Measurements from ENCODE around the gene USP11. TPM values are rescaled to one million over a fixed set of nuclear protein-coding genes. Genes with fewer than 3 reads are reported as not detected.

The USP11 gene
- total and polyA plus RNA-seq, 2 of the 8 experiments (the other 6 are each of a cell fraction or from before 2014, with no cell fraction given), result 40.9 to 84.0 TPM

DNA sequence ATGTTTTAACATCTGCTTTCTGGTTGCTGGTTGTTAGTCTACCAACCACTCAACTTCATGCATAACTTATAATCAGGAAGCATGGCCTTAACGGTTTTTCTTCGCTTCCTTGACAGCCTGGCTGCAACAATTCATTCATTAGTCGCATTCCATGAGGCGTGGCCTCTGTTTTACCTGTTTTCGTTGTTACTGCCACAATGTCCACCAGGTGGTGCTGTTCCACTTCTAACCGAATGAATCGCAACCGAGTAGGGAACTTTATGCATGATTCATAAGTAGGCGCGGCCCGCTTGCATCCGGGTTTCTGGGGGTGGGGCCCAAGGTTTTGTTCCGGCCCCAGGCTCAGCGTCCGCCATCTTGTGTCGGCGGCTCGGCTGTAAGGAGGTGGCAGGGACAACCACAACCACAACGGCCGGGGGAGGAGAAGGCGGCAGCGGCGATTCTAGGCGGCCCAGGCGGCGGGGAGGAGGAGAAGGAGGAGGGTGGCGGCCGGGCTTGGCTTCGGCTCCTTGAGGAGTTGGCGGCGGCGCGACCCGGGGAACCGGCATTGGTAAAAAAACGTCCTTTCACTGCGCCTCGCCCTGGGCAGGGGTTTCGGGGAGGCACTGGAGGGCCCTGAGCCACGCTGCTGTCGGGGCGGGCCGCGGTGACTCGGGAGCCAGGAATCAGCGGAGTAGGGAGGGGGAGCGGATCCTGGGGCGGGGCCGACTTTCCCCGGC is 39.2 kb upstream of the USP11 start, which contains the start of gene UBA1:
Gene UBA1, plus strand, starts transcription at position 355 of the 719 bp plus-strand sequence. CDS start 4,974 bp downstream, outside the sequence.
- H3K23me2 ChIP-seq (ENCODE audit: low read depth, low read length), result peaks cover 2% of the 10 kb centered on the region; the same call in 1 of the 2 replicates
- peak within 1 kb of the TSS; percentile 59 for H3K56ac ChIP-seq (replicated peaks; ENCODE audit: insufficient read length, low read depth, low read length)
- no peak within 1 kb of the TSS for H3K23ac ChIP-seq (ENCODE audit: insufficient read length)
- peak within 1 kb of the TSS; percentile 87 to 98 (median 93) for H3K9ac ChIP-seq (replicated peaks in 1 of 4; ENCODE audit: extremely low read depth in 1 of 4, low read depth in 3 of 4, low read length in 3 of 4)
- H3K4ac ChIP-seq (replicated peaks; ENCODE audit: insufficient read length, low read depth, low read length), result no peak within 1 kb of the TSS
- H3K27ac ChIP-seq (ENCODE audit: low read depth, low read length), result peak within 1 kb of the TSS; percentile 85
- H3K4me1 ChIP-seq (replicated peaks in 1 of 4; ENCODE audit: control insufficient read depth in 3 of 4, insufficient read depth in 4 of 4, low read length in 3 of 4), result peaks cover 2 to 16% (median 9%) of the 10 kb centered on the region in 4 experiments
- POLR2A ChIA-PET (ENCODE audit: partially characterized antibody), result interaction anchor here (1.0 to 1.5 kb wide), 6 partner anchors 12 to 168 kb away, joined by 3 to 6 read pairs (median 4); no protein-coding TSS in a partner anchor
- H2BK120ac ChIP-seq (replicated peaks; ENCODE audit: low read depth, low read length), result no peak within 1 kb of the TSS
- peak within 1 kb of the TSS; percentile 70 to 97 (median 83) for H3K4me3 ChIP-seq (ENCODE audit: extremely low read depth in 1 of 4, insufficient read depth in 2 of 4, low read depth in 3 of 4, low read length in 4 of 4)
- H4K91ac ChIP-seq (replicated peaks; ENCODE audit: insufficient read length, low read length), result no peak within 1 kb of the TSS
- H3K79me1 ChIP-seq (ENCODE audit: low read depth, low read length), result peaks cover 3% of the 10 kb centered on the region; the same call in 1 of the 2 replicates
- peak within 1 kb of the TSS; percentile 64 to 93 for H3K4me2 ChIP-seq (ENCODE audit: insufficient read depth in 1 of 2, low read depth in 2 of 2, low read length in 2 of 2)
- H4K20me1 ChIP-seq (replicated peaks in 1 of 2; ENCODE audit: control insufficient read depth in 1 of 2, insufficient read depth in 2 of 2, low read length in 2 of 2), result peaks cover 5 to 22% of the 10 kb centered on the region in 2 experiments
- no peak within 1 kb of the TSS for H2BK15ac ChIP-seq (ENCODE audit: low read length)
- no peak within 1 kb of the TSS for H2AFZ ChIP-seq (ENCODE audit: low read length)
- 1% methylated on average over 22 of the region's 50 CpGs; no CpG with 5 or more reads in 1 of the 2 experiments for WGBS, 2 experiments (ENCODE audit: extremely low coverage in 1 of 2, insufficient coverage in 1 of 2, insufficient read length in 1 of 2, insufficient replicate concordance in 2 of 2, low coverage in 1 of 2, low lambda C conversion rate in 2 of 2, missing lambda C conversion rate in 1 of 2)
- H2BK20ac ChIP-seq (ENCODE audit: low read length), result no peak within 1 kb of the TSS
- no peak within 1 kb of the TSS for H3K14ac ChIP-seq (ENCODE audit: insufficient read length)
- H2BK12ac ChIP-seq (ENCODE audit: low read depth, low read length), result no peak within 1 kb of the TSS
- no peaks in the 10 kb centered on the region for H3K9me3 ChIP-seq (ENCODE audit: insufficient read depth in 2 of 2, low read depth in 1 of 2, low read length in 1 of 2)
- peak within 1 kb of the TSS; percentile 88; the same call in 1 of the 2 replicates for H4K8ac ChIP-seq (ENCODE audit: extremely low read depth, insufficient read depth, low read length)
- no peaks in the 10 kb centered on the region for H3K27me3 ChIP-seq (replicated peaks in 1 of 4; ENCODE audit: control insufficient read depth in 3 of 4, extremely low read depth in 1 of 4, insufficient read depth in 3 of 4, low read length in 3 of 4)
- H3K36me3 ChIP-seq (ENCODE audit: control insufficient read depth in 2 of 4, insufficient read depth in 4 of 4, low read length in 3 of 4), result peaks cover 0 to 21% (median 7%) of the 10 kb centered on the region in 4 experiments; a peak in 6 of 8 replicates
- peak within 1 kb of the TSS; percentile 71; the same call in 1 of the 2 replicates for H2BK5ac ChIP-seq (ENCODE audit: low read depth, low read length)
- FAIRE-seq (peak; percentile 68), DNase-seq (ENCODE audit: low read depth in 1 of 2, low spot score in 2 of 2) (peak in 1 of 2 experiments; percentile 87)
- no peak within 1 kb of the TSS for H2AK5ac ChIP-seq (ENCODE audit: low read depth, low read length)
- peaks cover 19 to 46% of the 10 kb centered on the region in 2 experiments; a peak in 3 of 4 replicates for H3K79me2 ChIP-seq (ENCODE audit: control insufficient read depth in 1 of 2, insufficient read depth in 2 of 2, low read length in 2 of 2)
- H3K18ac ChIP-seq (ENCODE audit: extremely low read depth, low read length), result no peak within 1 kb of the TSS; the same call in none of the 2 replicates
- peak within 1 kb of the TSS; percentile 74 for H4K5ac ChIP-seq (ENCODE audit: insufficient read length, low read depth, low read length)
- CTCF ChIA-PET (ENCODE audit: partially characterized antibody), result interaction anchor here (1.0 to 1.2 kb wide), 2 partner anchors 76 to 118 kb away, joined by 3 read pairs; no protein-coding TSS in a partner anchor
- TF ChIP-seq, protein P1, sequence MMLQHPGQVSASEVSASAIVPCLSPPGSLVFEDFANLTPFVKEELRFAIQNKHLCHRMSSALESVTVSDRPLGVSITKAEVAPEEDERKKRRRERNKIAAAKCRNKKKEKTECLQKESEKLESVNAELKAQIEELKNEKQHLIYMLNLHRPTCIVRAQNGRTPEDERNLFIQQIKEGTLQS (IDR thresholded peaks at IDR 0.05; ENCODE audit: insufficient read depth, low read depth, low read length), result no peak
- TF ChIP-seq JUND (IDR thresholded peaks at IDR 0.05; ENCODE audit: low read length) (0 out of 2 replicates have a peak, but pooled peaks have one; percentile 6), E2F6 (IDR thresholded peaks at IDR 0.05) (no peak), RBBP5 (IDR thresholded peaks at IDR 0.05; ENCODE audit: borderline replicate concordance, low read depth, low read length) (no peak), POLR2AphosphoS5 (IDR thresholded peaks at IDR 0.05; ENCODE audit: low read depth, low read length) (peak; percentile 85), ASH2L (IDR thresholded peaks at IDR 0.05; ENCODE audit: low read length) (no peak), CREB1 (IDR thresholded peaks at IDR 0.05) (peak; percentile 61; the same call in 1 of the 2 replicates), KDM1A (IDR thresholded peaks at IDR 0.05; ENCODE audit: borderline replicate concordance, low read length) (peak; percentile 34; the same call in 1 of the 2 replicates), KDM4A (IDR thresholded peaks at IDR 0.05; ENCODE audit: low read depth, low read length, severe bottlenecking) (no peak), TEAD4 (IDR thresholded peaks at IDR 0.05; ENCODE audit: low read depth, low read length) (peak; percentile 51), YY1 (IDR thresholded peaks at IDR 0.05; ENCODE audit: low read depth, low read length) (peak; percentile 91)

Measured in H1 (cell line).